GM19395 (cell line): ENCODE measurements around the gene KCNK4.

Experiments used
- ATAC-seq: cut with Tn5 transposase; IDR thresholded peaks from one replicate; pipeline ENCODE4 v1.9.1; 2021; ENCODE audit warnings: mild to moderate bottlenecking, moderate library complexity; ENCODE audit not compliant: unreplicated experiment

The KCNK4 gene

GRCh38 chr11:64289002-64289564 is 2.0 kb upstream of the KCNK4 start:
- no peak for ATAC-seq

GRCh38 chr11:64290352-64291261 is 495 bp upstream of the KCNK4 start:
- ATAC-seq, result no peak

GRCh38 chr11:64291752-64292459 is 804 bp downstream of the KCNK4 start:
- ATAC-seq, result no peak

GRCh38 chr11:64292460-64293254 is 1.6 kb downstream of the KCNK4 start:
- no peak for ATAC-seq

- ATAC-seq, result no peak
Observed at GRCh38 chr11:64294774-64295173, 3.7 kb downstream of the KCNK4 start.

- ATAC-seq, result no peak
Observed at GRCh38 chr11:64295760-64296159, 4.7 kb downstream of the KCNK4 start.

GRCh38 chr11:64296236-64296635 is 5.1 kb downstream of the KCNK4 start:
- no peak for ATAC-seq

- no peak for ATAC-seq
Observed at GRCh38 chr11:64296830-64297698, 6.0 kb downstream of the KCNK4 start.

GRCh38 chr11:64297699-64298358 is 6.7 kb downstream of the KCNK4 start:
- ATAC-seq, result no peak

GRCh38 chr11:64298966-64299846 is 8.1 kb downstream of the KCNK4 start:
- no peak for ATAC-seq

GRCh38 chr11:64299847-64300648 is 8.9 kb downstream of the KCNK4 start, which contains the start of gene CATSPERZ:
TSS of gene CATSPERZ (plus strand) at chr11:64300358. CDS start at chr11:64300411, 53 bp downstream.
- ATAC-seq, result no peak

- no peak for ATAC-seq
Observed at GRCh38 chr11:64303109-64304031, 12.3 kb downstream of the KCNK4 start.

GRCh38 chr11:64304032-64304315 is 12.9 kb downstream of the KCNK4 start:
- ATAC-seq, result no peak

GRCh38 chr11:64304316-64305072 is 13.4 kb downstream of the KCNK4 start:
- ATAC-seq, result peak; percentile 43

GRCh38 chr11:64305075-64305690 is 14.1 kb downstream of the KCNK4 start, which contains the start of gene ESRRA:
TSS of gene ESRRA (plus strand) at chr11:64305524. CDS start at chr11:64307180, 1,656 bp downstream.
- peak; percentile 65 for ATAC-seq
